HepG2 (cell line): ENCODE data around the gene KIF17. TPM values are rescaled to one million over a fixed set of nuclear protein-coding genes. Genes with fewer than 3 reads are reported as not detected.

Experiments used
- ATAC-seq: fragments of 200-7000 bp; cut with Tn5 transposase; 3 replicates; pipeline ENCODE4 v1.9.1; 2020; ENCODE audit warnings: mild to moderate bottlenecking, moderate library complexity
- BruUV-seq: library from RNA; stranded (reverse); fragments of 400-500 nt; replicated peaks from 2 replicates; lab custom pipeline; 2021; lab: Mats Ljungman, UMichigan
- CTCF ChIA-PET: fragments of 300-600 bp; formaldehyde crosslinking; extraction: SDS; loops from one replicate; lab custom pipeline; 2021; ENCODE audit warnings: low total read pairs, inconsistent platforms, low intra/inter-chr PET ratio; lab: Yijun Ruan, JAX
- POLR2A ChIA-PET: fragments of 350-600 bp; sonication (Branson Sonifier 250); formaldehyde crosslinking; loops from one replicate; lab custom pipeline; 2020; ENCODE audit warnings: antibody characterized with exemption, inconsistent platforms; lab: Yijun Ruan, JAX
- DNase-seq: peaks from one replicate; pipeline ENCODE4 v3.0.0-alpha.2; 2015; ENCODE audit warnings: low spot score
- FAIRE-seq: peaks from 3 replicates; lab custom pipeline; 2011; peaks lifted over from hg19 to GRCh38; lab: Jason Lieb, UNC
- H2AFZ ChIP-seq: one replicate; pipeline ENCODE4 v1.6.1; 2011; ENCODE audit warnings: low read length, inconsistent platforms
- H3K27ac ChIP-seq: fragments of 300-600 bp; 3 replicates; pipeline ENCODE4 v1.8.0; 2011; ENCODE audit warnings: mixed run types, mild to moderate bottlenecking, mixed read lengths, low read length, inconsistent platforms; ENCODE audit not compliant: insufficient read depth; ENCODE audit errors: extremely low read length
- H3K27me3 ChIP-seq, 2 experiments: fragments of 200-600 bp in 1 of 2; 2 replicates in 1 of 2; 3 replicates in 1 of 2; pipeline versions ENCODE4 v1.6.0 to v1.8.0; 2011; ENCODE audit warnings: low read length in 2 of 2, mild to moderate bottlenecking in 2 of 2, moderate library complexity in 2 of 2, inconsistent platforms in 1 of 2; ENCODE audit not compliant: insufficient read depth in 2 of 2, control insufficient read depth in 1 of 2
- H3K36me3 ChIP-seq, 2 experiments: fragments of 200-600 bp in 1 of 2; replicated peaks in 1 of 2; 2 replicates in 1 of 2; 3 replicates in 1 of 2; pipeline versions ENCODE4 v1.5.1 to v1.8.0; 2011; ENCODE audit warnings: low read length in 2 of 2, inconsistent platforms in 1 of 2; ENCODE audit not compliant: insufficient read depth in 2 of 2, control insufficient read depth in 1 of 2
- H3K4me1 ChIP-seq: 2 replicates; pipeline ENCODE4 v1.5.1; 2012; ENCODE audit warnings: low read length, inconsistent platforms; ENCODE audit not compliant: insufficient read depth
- H3K4me2 ChIP-seq: 2 replicates; pipeline ENCODE4 v1.6.0; 2011; ENCODE audit warnings: low read depth, low read length, inconsistent platforms
- H3K4me3 ChIP-seq, 3 experiments: fragments of 200-600 bp in 1 of 3; sonication (generic), shearing (Covaris generic) in 1 of 3; replicated peaks in 1 of 3; 2 replicates each; pipeline ENCODE4 v1.5.1; 2011 to 2016; ENCODE audit warnings: low read length in 3 of 3, inconsistent platforms in 2 of 3, low read depth in 2 of 3, mild to moderate bottlenecking in 2 of 3, control low read depth in 1 of 3, mixed read lengths in 1 of 3; ENCODE audit not compliant: insufficient read depth in 1 of 3
- H3K79me2 ChIP-seq: one replicate; pipeline ENCODE4 v1.6.1; 2011; ENCODE audit warnings: low read length, inconsistent platforms; ENCODE audit not compliant: insufficient read depth
- H3K9ac ChIP-seq: 2 replicates; pipeline ENCODE4 v1.6.0; 2011; ENCODE audit warnings: mild to moderate bottlenecking, low read depth, low read length, inconsistent platforms; ENCODE audit not compliant: insufficient read depth
- H3K9me3 ChIP-seq: 2 replicates; pipeline ENCODE4 v1.5.1; 2012; ENCODE audit warnings: mild to moderate bottlenecking, low read length
- H4K20me1 ChIP-seq: 2 replicates; pipeline ENCODE4 v1.6.0; 2011; ENCODE audit warnings: inconsistent platforms, mild to moderate bottlenecking, low read length, moderate library complexity; ENCODE audit not compliant: insufficient read depth
- CEBPB ChIP-seq: IDR thresholded peaks from 2 replicates; pipeline ENCODE4 v1.6.1; 2011; ENCODE audit warnings: low read depth, low read length, improper control_type of control experiment, borderline replicate concordance
- HOXA3 ChIP-seq: sonication (generic); formaldehyde crosslinking; IDR thresholded peaks from 2 replicates; pipeline ENCODE4 v1.5.0; 2020; ENCODE audit warnings: missing genetic modification reagents
- HOXA5 ChIP-seq: sonication (generic); formaldehyde crosslinking; IDR thresholded peaks from 2 replicates; pipeline ENCODE4 v1.4.0; 2020; ENCODE audit warnings: missing genetic modification reagents
- MTF1 ChIP-seq: sonication (generic); formaldehyde crosslinking; IDR thresholded peaks from 2 replicates; pipeline ENCODE4 v1.5.0; 2020; ENCODE audit warnings: missing genetic modification reagents
- NFE2L2 ChIP-seq: fragments of 150-350 bp; IDR thresholded peaks from 2 replicates; pipeline ENCODE4 v1.6.1; 2014; ENCODE audit warnings: low read length
- PITX1 ChIP-seq: sonication (generic); formaldehyde crosslinking; IDR thresholded peaks from 2 replicates; pipeline ENCODE4 v1.5.1; 2020; ENCODE audit warnings: mild to moderate bottlenecking, missing genetic modification reagents
- ZMYM3 ChIP-seq: sonication (generic); formaldehyde crosslinking; IDR thresholded peaks from 2 replicates; pipeline ENCODE4 v1.5.1; 2020; ENCODE audit warnings: mild to moderate bottlenecking, missing genetic modification reagents
- ZNF225 ChIP-seq: sonication (generic); formaldehyde crosslinking; IDR thresholded peaks from 2 replicates; pipeline ENCODE4 v1.4.0; 2020; ENCODE audit warnings: mild to moderate bottlenecking, missing genetic modification reagents
- ZNF275 ChIP-seq: sonication (generic); formaldehyde crosslinking; IDR thresholded peaks from 2 replicates; pipeline ENCODE4 v1.8.0; 2022; ENCODE audit warnings: missing genetic modification reagents, mild to moderate bottlenecking, inconsistent platforms, borderline replicate concordance
- ZNF343 ChIP-seq: sonication (generic); formaldehyde crosslinking; IDR thresholded peaks from 2 replicates; pipeline ENCODE4 v1.4.0; 2020; ENCODE audit warnings: mild to moderate bottlenecking, missing genetic modification reagents
- ZNF782 ChIP-seq: sonication (generic); formaldehyde crosslinking; IDR thresholded peaks from 2 replicates; pipeline ENCODE4 v1.4.0; 2020; ENCODE audit warnings: missing genetic modification reagents, mild to moderate bottlenecking, borderline replicate concordance
- WGBS: methylation state at CpG from one replicate; pipeline ENCODE4 v1.1.6; 2017; ENCODE audit warnings: low lambda C conversion rate; 5-methylcytosine and 5-hydroxymethylcytosine counted together
- in situ Hi-C: cut with HindIII; loops from 2 replicates; pipeline ENCODE4 v1.10.0; 2017; ENCODE audit warnings: low pct_unique_long_range_greater_than_20kb; ENCODE audit not compliant: extremely low pct_ligation_motif_present
- intact Hi-C: fragments of 100-400 bp; cut with micrococcal nuclease; formaldehyde crosslinking; loops from one replicate; pipeline ENCODE4 v1.10.0; 2022; ENCODE audit not compliant: unreplicated experiment
- polyA plus RNA-seq, 8 experiments: library from polyadenylated mRNA; depleted of rRNA in 3 of 8; stranded (reverse) in 7 of 8; unstranded in 1 of 8; fragments of >200 nt; fragmentation: Illumina TruSeq in 4 of 8; extraction: Trizol in 4 of 8; gene quantifications; 2 replicates each; pipeline versions ENCODE4 v1.2.1 to v1.2.3, GENCODE V29; 2011 to 2016; ENCODE audit warnings: low read depth in 4 of 8, missing spikeins in 1 of 8, mixed read lengths in 1 of 8; ENCODE audit not compliant: insufficient read depth in 1 of 8
- total RNA-seq, 5 experiments: library from RNA; depleted of rRNA; stranded (reverse); fragments of >200 nt; fragmentation: Illumina TruSeq; extraction: Trizol; gene quantifications; 2 replicates each; pipeline ENCODE4 v1.2.3, GENCODE V29; 2016; ENCODE audit warnings: low read depth in 1 of 5
- TF ChIP-seq, protein P1 (sequence below), 2 experiments: sonication (generic) in 1 of 2; formaldehyde crosslinking in 1 of 2; IDR thresholded peaks; 2 replicates each; pipeline versions ENCODE4 v1.5.1 to v1.6.1; 2011 to 2020; ENCODE audit warnings: borderline replicate concordance in 1 of 2, low read depth in 1 of 2, low read length in 1 of 2, mild to moderate bottlenecking in 1 of 2, missing genetic modification reagents in 1 of 2, moderate library complexity in 1 of 2
- TF ChIP-seq, protein P2 (sequence below): sonication (generic); formaldehyde crosslinking; IDR thresholded peaks from 2 replicates; pipeline ENCODE4 v1.4.0; 2020; ENCODE audit warnings: mild to moderate bottlenecking, missing genetic modification reagents
- TF ChIP-seq, protein P3 (sequence below): sonication (generic); formaldehyde crosslinking; IDR thresholded peaks from 2 replicates; pipeline ENCODE4 v1.4.0; 2020; ENCODE audit warnings: low read depth, mild to moderate bottlenecking, missing genetic modification reagents
- TF ChIP-seq, protein P4 (sequence below): sonication (generic); formaldehyde crosslinking; IDR thresholded peaks from 2 replicates; pipeline ENCODE4 v1.4.0; 2020; ENCODE audit warnings: missing genetic modification reagents, borderline replicate concordance

Gene KIF17
- total and polyA plus RNA-seq, 2 of the 13 experiments (the other 11 are each of a cell fraction or from before 2014, with no cell fraction given): 0.24 to 0.44 TPM

DNA sequence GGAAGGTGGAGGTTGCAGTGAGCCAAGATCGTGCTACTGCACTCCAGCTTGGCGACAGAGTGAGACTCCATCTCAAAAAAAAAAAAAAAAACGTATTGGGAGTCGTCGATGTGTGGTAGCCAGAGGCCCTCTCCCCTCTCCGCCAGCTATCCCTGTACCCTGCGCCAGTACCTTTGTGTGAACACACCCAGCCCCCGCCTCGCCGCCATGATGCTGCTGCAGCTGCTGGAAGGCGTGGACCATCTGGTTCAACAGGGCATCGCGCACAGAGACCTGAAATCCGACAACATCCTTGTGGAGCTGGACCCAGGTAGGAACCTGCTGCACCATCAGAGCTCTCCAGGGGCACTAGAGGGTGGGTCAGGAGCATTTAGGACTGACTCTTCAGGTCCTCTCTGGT is 72.4 kb downstream of the KIF17 start:
- ATAC-seq: no peak
- in situ Hi-C loops: no loop called here
- H3K4me3 ChIP-seq: no peak overlapping the region
- H3K4me2 ChIP-seq: no peak overlapping the region
- no peaks in the 10 kb centered on the region for H3K79me2 ChIP-seq
- CTCF ChIA-PET: no interaction called here
- H3K4me1 ChIP-seq: no peaks in the 10 kb centered on the region
- no peak overlapping the region for H3K9ac ChIP-seq
- H4K20me1 ChIP-seq: no peaks in the 10 kb centered on the region
- H2AFZ ChIP-seq: no peak overlapping the region
- BruUV-seq: no TSS peak
- TF ChIP-seq CEBPB: no peak
- no peak for TF ChIP-seq ZNF225 (CRISPR knock-in tag)
- no peak for TF ChIP-seq MTF1
- TF ChIP-seq, protein P1, sequence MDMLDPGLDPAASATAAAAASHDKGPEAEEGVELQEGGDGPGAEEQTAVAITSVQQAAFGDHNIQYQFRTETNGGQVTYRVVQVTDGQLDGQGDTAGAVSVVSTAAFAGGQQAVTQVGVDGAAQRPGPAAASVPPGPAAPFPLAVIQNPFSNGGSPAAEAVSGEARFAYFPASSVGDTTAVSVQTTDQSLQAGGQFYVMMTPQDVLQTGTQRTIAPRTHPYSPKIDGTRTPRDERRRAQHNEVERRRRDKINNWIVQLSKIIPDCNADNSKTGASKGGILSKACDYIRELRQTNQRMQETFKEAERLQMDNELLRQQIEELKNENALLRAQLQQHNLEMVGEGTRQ (IDR thresholded peaks at IDR 0.05; ENCODE audit: low read depth, low read length): no peak
- TF ChIP-seq, protein P1 (CRISPR knock-in tag; IDR thresholded peaks at IDR 0.05; ENCODE audit: borderline replicate concordance): no peak
- TF ChIP-seq, protein P2, sequence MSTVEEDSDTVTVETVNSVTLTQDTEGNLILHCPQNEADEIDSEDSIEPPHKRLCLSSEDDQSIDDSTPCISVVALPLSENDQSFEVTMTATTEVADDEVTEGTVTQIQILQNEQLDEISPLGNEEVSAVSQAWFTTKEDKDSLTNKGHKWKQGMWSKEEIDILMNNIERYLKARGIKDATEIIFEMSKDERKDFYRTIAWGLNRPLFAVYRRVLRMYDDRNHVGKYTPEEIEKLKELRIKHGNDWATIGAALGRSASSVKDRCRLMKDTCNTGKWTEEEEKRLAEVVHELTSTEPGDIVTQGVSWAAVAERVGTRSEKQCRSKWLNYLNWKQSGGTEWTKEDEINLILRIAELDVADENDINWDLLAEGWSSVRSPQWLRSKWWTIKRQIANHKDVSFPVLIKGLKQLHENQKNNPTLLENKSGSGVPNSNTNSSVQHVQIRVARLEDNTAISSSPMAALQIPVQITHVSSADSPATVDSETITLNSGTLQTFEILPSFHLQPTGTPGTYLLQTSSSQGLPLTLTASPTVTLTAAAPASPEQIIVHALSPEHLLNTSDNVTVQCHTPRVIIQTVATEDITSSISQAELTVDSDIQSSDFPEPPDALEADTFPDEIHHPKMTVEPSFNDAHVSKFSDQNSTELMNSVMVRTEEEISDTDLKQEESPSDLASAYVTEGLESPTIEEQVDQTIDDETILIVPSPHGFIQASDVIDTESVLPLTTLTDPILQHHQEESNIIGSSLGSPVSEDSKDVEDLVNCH: no peak
- TF ChIP-seq, protein P3, sequence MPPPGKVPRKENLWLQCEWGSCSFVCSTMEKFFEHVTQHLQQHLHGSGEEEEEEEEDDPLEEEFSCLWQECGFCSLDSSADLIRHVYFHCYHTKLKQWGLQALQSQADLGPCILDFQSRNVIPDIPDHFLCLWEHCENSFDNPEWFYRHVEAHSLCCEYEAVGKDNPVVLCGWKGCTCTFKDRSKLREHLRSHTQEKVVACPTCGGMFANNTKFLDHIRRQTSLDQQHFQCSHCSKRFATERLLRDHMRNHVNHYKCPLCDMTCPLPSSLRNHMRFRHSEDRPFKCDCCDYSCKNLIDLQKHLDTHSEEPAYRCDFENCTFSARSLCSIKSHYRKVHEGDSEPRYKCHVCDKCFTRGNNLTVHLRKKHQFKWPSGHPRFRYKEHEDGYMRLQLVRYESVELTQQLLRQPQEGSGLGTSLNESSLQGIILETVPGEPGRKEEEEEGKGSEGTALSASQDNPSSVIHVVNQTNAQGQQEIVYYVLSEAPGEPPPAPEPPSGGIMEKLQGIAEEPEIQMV (CRISPR knock-in tag): no peak
- TF ChIP-seq ZNF343: no peak
- TF ChIP-seq ZNF782 (CRISPR knock-in tag): no peak
- no peak for TF ChIP-seq ZNF275 (CRISPR knock-in tag)
- no peak for TF ChIP-seq ZMYM3 (CRISPR knock-in tag)
- TF ChIP-seq HOXA5 (CRISPR knock-in tag): no peak
- TF ChIP-seq, protein P4, sequence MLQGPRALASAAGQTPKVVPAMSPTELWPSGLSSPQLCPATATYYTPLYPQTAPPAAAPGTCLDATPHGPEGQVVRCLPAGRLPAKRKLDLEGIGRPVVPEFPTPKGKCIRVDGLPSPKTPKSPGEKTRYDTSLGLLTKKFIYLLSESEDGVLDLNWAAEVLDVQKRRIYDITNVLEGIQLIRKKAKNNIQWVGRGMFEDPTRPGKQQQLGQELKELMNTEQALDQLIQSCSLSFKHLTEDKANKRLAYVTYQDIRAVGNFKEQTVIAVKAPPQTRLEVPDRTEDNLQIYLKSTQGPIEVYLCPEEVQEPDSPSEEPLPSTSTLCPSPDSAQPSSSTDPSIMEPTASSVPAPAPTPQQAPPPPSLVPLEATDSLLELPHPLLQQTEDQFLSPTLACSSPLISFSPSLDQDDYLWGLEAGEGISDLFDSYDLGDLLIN (CRISPR knock-in tag): no peak
- no peak for TF ChIP-seq NFE2L2
- TF ChIP-seq PITX1: no peak
- TF ChIP-seq HOXA3 (CRISPR knock-in tag): no peak
- no peaks in the 10 kb centered on the region for H3K9me3 ChIP-seq
- no peak for DNase-seq
- intact Hi-C loops: no loop called here
- FAIRE-seq: no peak
- 85% methylated on average over 14 of the region's 14 CpGs for WGBS
- H3K27me3 ChIP-seq: no peaks in the 10 kb centered on the region
- H3K36me3 ChIP-seq: peaks cover 8 to 23% of the 10 kb centered on the region in 2 experiments; a peak in 4 of 5 replicates
- H3K27ac ChIP-seq: no peak overlapping the region
- POLR2A ChIA-PET: interaction anchor here (1.5 to 1.6 kb wide), 2 partner anchors 12 to 16 kb away, joined by 4 read pairs; partner anchors contain the start of gene DDOST
